ENCODE data around the gene PLOD3. TPM values are rescaled to one million over a fixed set of nuclear protein-coding genes. Genes with fewer than 3 reads are reported as not detected.

PLOD3 gene
- total and polyA plus RNA-seq, 2 of the 8 experiments (the other 6 are each of a cell fraction or from before 2014, with no cell fraction given): 28.4 to 47.2 TPM

GRCh38 chr7:101216001-101216859 lies 1.2 kb downstream of the PLOD3 start:
- peak overlapping the region; percentile 86 to 89 for H3K4me2 ChIP-seq (ENCODE audit: insufficient read depth in 1 of 2, low read depth in 2 of 2, low read length in 2 of 2)
- H2BK5ac ChIP-seq (ENCODE audit: low read depth, low read length): no peak overlapping the region; the same call in 1 of the 2 replicates
- H3K23ac ChIP-seq (ENCODE audit: insufficient read length): no peak overlapping the region
- H3K27me3 ChIP-seq (replicated peaks in 1 of 4; ENCODE audit: control insufficient read depth in 3 of 4, extremely low read depth in 1 of 4, insufficient read depth in 3 of 4, low read length in 3 of 4): no peaks in the 10 kb centered on the region
- H3K4me1 ChIP-seq (replicated peaks in 1 of 4; ENCODE audit: control insufficient read depth in 3 of 4, insufficient read depth in 4 of 4, low read length in 3 of 4): peaks cover 0 to 10% (median 7%) of the 10 kb centered on the region in 4 experiments; a peak in 5 of 7 replicates
- peak overlapping the region in 1 of 4 experiments; percentile 26; a peak in 3 of 7 replicates for H3K9ac ChIP-seq (replicated peaks in 1 of 4; ENCODE audit: extremely low read depth in 1 of 4, low read depth in 3 of 4, low read length in 3 of 4)
- ChIA-PET POLR2A (ENCODE audit: partially characterized antibody) (interaction anchor here (0.9 to 3.4 kb wide), 9 partner anchors 9 to 32 kb away, joined by 3 to 28 read pairs (median 6); partner anchors contain the start of genes CLDN15 and FIS1), CTCF (ENCODE audit: partially characterized antibody) (interaction anchor here (0.6 to 9.0 kb wide), 5 partner anchors 19 to 1215 kb away, joined by 3 to 79 read pairs (median 33); partner anchors contain the start of genes CLDN15 and FIS1)
- H3K79me2 ChIP-seq (ENCODE audit: control insufficient read depth in 1 of 2, insufficient read depth in 2 of 2, low read length in 2 of 2): 0 out of 4 replicates have a peak, but pooled peaks cover 0 to 6% of the 10 kb centered on the region in 2 experiments
- H3K79me1 ChIP-seq (ENCODE audit: low read depth, low read length): peaks cover 2% of the 10 kb centered on the region; the same call in 1 of the 2 replicates
- 0 out of 2 replicates have a peak overlapping the region, but pooled peaks have one; percentile 32 for H2BK20ac ChIP-seq (ENCODE audit: low read length)
- no peak overlapping the region for H3K4ac ChIP-seq (replicated peaks; ENCODE audit: insufficient read length, low read depth, low read length)
- peak overlapping the region; percentile 44 for H4K91ac ChIP-seq (replicated peaks; ENCODE audit: insufficient read length, low read length)
- H2BK15ac ChIP-seq (ENCODE audit: low read length): no peak overlapping the region
- no peak overlapping the region for H3K56ac ChIP-seq (replicated peaks; ENCODE audit: insufficient read length, low read depth, low read length)
- FAIRE-seq (no peak), DNase-seq (ENCODE audit: low read depth in 1 of 2, low spot score in 2 of 2) (no peak)
- peaks cover 0 to 4% (median 0%) of the 10 kb centered on the region in 4 experiments; a peak in 3 of 8 replicates for H3K36me3 ChIP-seq (ENCODE audit: control insufficient read depth in 2 of 4, insufficient read depth in 4 of 4, low read length in 3 of 4)
- peak overlapping the region; percentile 72 for H2BK120ac ChIP-seq (replicated peaks; ENCODE audit: low read depth, low read length)
- H4K5ac ChIP-seq (ENCODE audit: insufficient read length, low read depth, low read length): peak overlapping the region; percentile 44
- 73% methylated on average over 30 of the region's 31 CpGs; no CpG with 5 or more reads in 1 of the 2 experiments for WGBS, 2 experiments (ENCODE audit: extremely low coverage in 1 of 2, insufficient coverage in 1 of 2, insufficient read length in 1 of 2, insufficient replicate concordance in 2 of 2, low coverage in 1 of 2, low lambda C conversion rate in 2 of 2, missing lambda C conversion rate in 1 of 2)
- no peak overlapping the region for H3K27ac ChIP-seq (ENCODE audit: low read depth, low read length)
- H4K8ac ChIP-seq (ENCODE audit: extremely low read depth, insufficient read depth, low read length): no peak overlapping the region
- no peaks in the 10 kb centered on the region for H3K9me3 ChIP-seq (ENCODE audit: insufficient read depth in 2 of 2, low read depth in 1 of 2, low read length in 1 of 2)
- H3K4me3 ChIP-seq (ENCODE audit: extremely low read depth in 1 of 4, insufficient read depth in 2 of 4, low read depth in 3 of 4, low read length in 4 of 4): peak overlapping the region; percentile 74 to 83 (median 78)
- no peak overlapping the region for H2AK5ac ChIP-seq (ENCODE audit: low read depth, low read length)
- no peak overlapping the region for H2AFZ ChIP-seq (ENCODE audit: low read length)
- no peak overlapping the region for H3K14ac ChIP-seq (ENCODE audit: insufficient read length)
- peaks cover 0 to 2% of the 10 kb centered on the region in 2 experiments for H4K20me1 ChIP-seq (replicated peaks in 1 of 2; ENCODE audit: control insufficient read depth in 1 of 2, insufficient read depth in 2 of 2, low read length in 2 of 2)
- H3K23me2 ChIP-seq (ENCODE audit: low read depth, low read length): peaks cover 17% of the 10 kb centered on the region
- H3K18ac ChIP-seq (ENCODE audit: extremely low read depth, low read length): no peak overlapping the region
- H2BK12ac ChIP-seq (ENCODE audit: low read depth, low read length): 0 out of 2 replicates have a peak overlapping the region, but pooled peaks have one; percentile 39
- no peak for TF ChIP-seq RXRA (IDR thresholded peaks at IDR 0.05; ENCODE audit: insufficient read depth, low read depth, low read length)
- no peak for TF ChIP-seq POU5F1 (IDR thresholded peaks at IDR 0.05; ENCODE audit: low read depth, low read length)
- TF ChIP-seq TAF1 (IDR thresholded peaks at IDR 0.05; ENCODE audit: low read depth, low read length): no peak
- TF ChIP-seq NRF1 (IDR thresholded peaks at IDR 0.05; ENCODE audit: low read depth, low read length): no peak
- no peak for TF ChIP-seq SRF (IDR thresholded peaks at IDR 0.05; ENCODE audit: low read depth, low read length)
